Karpas-422 (cell line): Measurements from ENCODE around the gene PSKH1. TPM values are rescaled to one million over a fixed set of nuclear protein-coding genes. Genes with fewer than 3 reads are reported as not detected.

Experiments
- DNase-seq: peaks from one replicate; pipeline ENCODE4 v3.0.0-alpha.2; 2015
- H2AFZ ChIP-seq: fragments of 200-600 bp; sonication (generic); 2 replicates; pipeline ENCODE4 v1.6.1; 2014; ENCODE audit warnings: antibody characterized with exemption, low read length, mixed read lengths
- H3K27ac ChIP-seq: fragments of 200-600 bp; sonication (generic); 2 replicates; pipeline ENCODE4 v1.5.1; 2014; ENCODE audit warnings: mild to moderate bottlenecking, low read length, moderate library complexity
- H3K27me3 ChIP-seq: fragments of 200-600 bp; sonication (generic); 2 replicates; pipeline ENCODE4 v1.6.1; 2014; ENCODE audit warnings: low read length, mixed read lengths
- H3K36me3 ChIP-seq: fragments of 200-600 bp; sonication (generic); 2 replicates; pipeline ENCODE4 v1.6.1; 2014; ENCODE audit warnings: low read length, mixed read lengths; ENCODE audit not compliant: insufficient read depth
- H3K4me1 ChIP-seq: fragments of 200-600 bp; sonication (generic); 2 replicates; pipeline ENCODE4 v1.6.1; 2014; ENCODE audit warnings: mild to moderate bottlenecking, low read length, mixed read lengths
- H3K4me2 ChIP-seq: fragments of 200-600 bp; sonication (generic); 2 replicates; pipeline ENCODE4 v1.6.1; 2014; ENCODE audit warnings: low read length, low read depth, mild to moderate bottlenecking; ENCODE audit not compliant: poor library complexity, severe bottlenecking
- H3K4me3 ChIP-seq: fragments of 200-600 bp; sonication (generic); 2 replicates; pipeline ENCODE4 v1.5.1; 2014; ENCODE audit warnings: mild to moderate bottlenecking, antibody characterized with exemption, low read length, mixed read lengths
- H3K79me2 ChIP-seq: fragments of 200-600 bp; sonication (generic); 2 replicates; pipeline ENCODE4 v1.6.1; 2014; ENCODE audit warnings: mild to moderate bottlenecking, low read length, mixed read lengths
- H3K9ac ChIP-seq: fragments of 200-600 bp; sonication (generic); 2 replicates; pipeline ENCODE4 v1.6.0; 2014; ENCODE audit warnings: low read length
- H3K9me2 ChIP-seq: fragments of 200-600 bp; sonication (generic), shearing (Covaris generic); replicated peaks from 2 replicates; pipeline ENCODE4 v1.6.0; 2014; ENCODE audit warnings: mild to moderate bottlenecking, low read length, moderate library complexity; ENCODE audit not compliant: insufficient read depth
- H3K9me3 ChIP-seq: fragments of 300-700, 200-600 bp; sonication (generic); 2 replicates; pipeline ENCODE4 v1.6.1; 2014; ENCODE audit warnings: low read length, mixed read lengths
- H4K20me1 ChIP-seq: fragments of 200-600 bp; sonication (generic); 2 replicates; pipeline ENCODE4 v1.6.1; 2014; ENCODE audit warnings: mild to moderate bottlenecking, antibody characterized with exemption, low read length, low read depth; ENCODE audit not compliant: insufficient read depth
- total RNA-seq: library from RNA; depleted of rRNA; stranded (reverse); fragments of >200 nt; shearing (Covaris generic); gene quantifications from 2 replicates; pipeline ENCODE4 v1.2.3, GENCODE V29; 2014; ENCODE audit warnings: low replicate concordance

The PSKH1 gene
- total RNA-seq, 1 experiment from 2014 or later: 7.2 TPM

- H3K9me3 ChIP-seq: no peaks in the 10 kb centered on the region
- H3K27ac ChIP-seq: no peak overlapping the region
- no peak for DNase-seq
These were observed 13.1 kb upstream of the PSKH1 start for GRCh38 chr16:67879936-67880335.

GRCh38 chr16:67880584-67880983, 12.5 kb upstream of the PSKH1 start:
- DNase-seq: no peak
- Histone ChIP-seq H2AFZ (no peak overlapping the region), H3K36me3 (peaks cover 21% of the 10 kb centered on the region; the same call in 1 of the 2 replicates), H3K9me2 (no peaks in the 10 kb centered on the region), H3K27me3 (no peaks in the 10 kb centered on the region), H3K27ac (no peak overlapping the region), H3K4me1 (no peaks in the 10 kb centered on the region), H3K4me3 (no peak overlapping the region), H3K79me2 (peaks cover 11% of the 10 kb centered on the region), H3K9me3 (no peaks in the 10 kb centered on the region), H4K20me1 (peaks cover 11% of the 10 kb centered on the region; the same call in 1 of the 2 replicates), H3K9ac (no peak overlapping the region), H3K4me2 (no peak overlapping the region)

More at GRCh38 chr16:67879936-67880335, 13.1 kb upstream of the PSKH1 start:
- Histone ChIP-seq H3K4me3 (no peak overlapping the region), H3K9me2 (no peaks in the 10 kb centered on the region), H3K4me2 (no peak overlapping the region), H3K27me3 (no peaks in the 10 kb centered on the region), H2AFZ (no peak overlapping the region), H3K4me1 (peaks cover 3% of the 10 kb centered on the region; the same call in 1 of the 2 replicates), H3K36me3 (peaks cover 21% of the 10 kb centered on the region; the same call in 1 of the 2 replicates), H3K9ac (no peak overlapping the region), H3K79me2 (peaks cover 18% of the 10 kb centered on the region), H4K20me1 (peaks cover 11% of the 10 kb centered on the region; the same call in 1 of the 2 replicates)

- DNase-seq: no peak
- Histone ChIP-seq H3K27me3 (no peaks in the 10 kb centered on the region), H3K27ac (no peak overlapping the region), H3K4me2 (no peak overlapping the region), H3K4me1 (no peaks in the 10 kb centered on the region), H3K79me2 (peaks cover 2% of the 10 kb centered on the region; the same call in 1 of the 2 replicates), H3K9ac (no peak overlapping the region), H3K4me3 (no peak overlapping the region), H4K20me1 (0 out of 2 replicates have a peak, but pooled peaks cover 4% of the 10 kb centered on the region), H3K9me2 (no peaks in the 10 kb centered on the region), H3K9me3 (no peaks in the 10 kb centered on the region), H2AFZ (no peak overlapping the region), H3K36me3 (peaks cover 14% of the 10 kb centered on the region; the same call in 1 of the 2 replicates)
These were observed 11.4 kb upstream of the PSKH1 start for GRCh38 chr16:67881621-67882161.

DNA sequence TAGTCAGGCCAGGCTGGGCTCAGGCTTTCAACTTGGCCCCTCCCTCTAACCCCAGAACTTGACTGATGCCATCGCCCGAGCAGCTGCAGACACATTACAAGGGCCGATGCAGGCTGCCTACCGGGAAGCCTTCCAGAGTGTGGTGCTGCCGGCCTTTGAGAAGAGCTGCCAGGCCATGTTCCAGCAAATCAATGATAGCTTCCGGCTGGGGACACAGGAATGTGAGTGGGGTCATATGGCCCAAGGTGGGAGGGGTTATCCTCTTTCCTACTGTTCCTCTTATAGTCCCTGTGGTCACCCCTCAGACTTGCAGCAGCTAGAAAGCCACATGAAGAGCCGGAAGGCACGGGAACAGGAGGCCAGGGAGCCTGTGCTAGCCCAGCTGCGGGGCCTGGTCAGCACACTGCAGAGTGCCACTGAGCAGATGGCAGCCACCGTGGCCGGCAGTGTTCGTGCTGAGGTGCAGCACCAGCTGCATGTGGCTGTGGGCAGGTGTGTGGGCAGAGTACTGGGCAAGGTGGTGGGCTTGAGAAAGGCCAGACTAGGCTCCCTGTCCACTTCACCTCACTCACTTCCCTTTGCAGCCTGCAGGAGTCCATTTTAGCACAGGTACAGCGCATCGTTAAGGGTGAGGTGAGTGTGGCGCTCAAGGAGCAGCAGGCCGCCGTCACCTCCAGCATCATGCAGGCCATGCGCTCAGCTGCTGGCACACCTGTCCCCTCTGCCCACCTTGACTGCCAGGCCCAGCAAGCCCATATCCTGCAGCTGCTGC, 10.5 kb upstream of the PSKH1 start:
- H3K36me3 ChIP-seq: peaks cover 6% of the 10 kb centered on the region; the same call in 1 of the 2 replicates
- no peak overlapping the region for H3K4me2 ChIP-seq
- no peak overlapping the region for H3K4me3 ChIP-seq
- DNase-seq: no peak
- no peaks in the 10 kb centered on the region for H3K79me2 ChIP-seq
- H3K27ac ChIP-seq: no peak overlapping the region
- H3K9me2 ChIP-seq: no peaks in the 10 kb centered on the region
- no peak overlapping the region for H3K9ac ChIP-seq
- no peaks in the 10 kb centered on the region for H3K4me1 ChIP-seq
- no peaks in the 10 kb centered on the region for H3K27me3 ChIP-seq
- H4K20me1 ChIP-seq: 0 out of 2 replicates have a peak, but pooled peaks cover 4% of the 10 kb centered on the region
- no peak overlapping the region for H2AFZ ChIP-seq
- H3K9me3 ChIP-seq: no peaks in the 10 kb centered on the region

DNA sequence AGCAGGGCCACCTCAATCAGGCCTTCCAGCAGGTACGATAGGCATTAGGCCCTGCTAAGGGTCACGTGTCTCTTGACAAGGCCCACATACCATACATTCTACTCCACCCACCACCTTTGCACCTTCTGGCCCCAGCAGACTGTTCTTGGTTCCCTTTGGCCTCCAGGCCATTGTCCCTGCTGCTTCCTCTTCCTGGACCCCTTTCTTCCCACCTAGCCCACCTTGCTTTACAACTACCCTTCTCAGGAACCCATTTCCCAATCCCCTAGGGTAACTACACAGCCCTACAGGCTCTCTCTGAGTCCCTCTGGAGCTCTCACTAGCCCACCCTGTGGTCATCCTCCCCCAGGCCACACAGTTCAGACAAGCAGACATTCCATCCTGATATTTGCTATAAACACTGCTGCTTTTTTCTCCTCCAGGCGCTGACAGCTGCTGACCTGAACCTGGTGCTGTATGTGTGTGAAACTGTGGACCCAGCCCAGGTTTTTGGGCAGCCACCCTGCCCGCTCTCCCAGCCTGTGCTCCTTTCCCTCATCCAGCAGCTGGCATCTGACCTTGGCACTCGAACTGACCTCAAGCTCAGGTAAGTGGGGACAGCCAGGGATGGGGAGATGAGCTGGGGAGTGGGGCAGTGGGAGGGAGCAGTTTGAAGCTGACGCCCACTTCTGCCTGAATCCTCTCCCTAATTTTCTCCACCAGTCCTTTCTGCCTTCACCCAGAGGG, 9.7 kb upstream of the PSKH1 start:
- H3K9me2 ChIP-seq: no peaks in the 10 kb centered on the region
- H3K27me3 ChIP-seq: no peaks in the 10 kb centered on the region
- H3K9ac ChIP-seq: no peak overlapping the region
- DNase-seq: no peak
- H3K4me3 ChIP-seq: no peak overlapping the region
- no peaks in the 10 kb centered on the region for H3K79me2 ChIP-seq
- H3K36me3 ChIP-seq: peaks cover 5% of the 10 kb centered on the region; the same call in 1 of the 2 replicates
- H3K9me3 ChIP-seq: no peaks in the 10 kb centered on the region
- H3K27ac ChIP-seq: no peak overlapping the region
- no peak overlapping the region for H3K4me2 ChIP-seq
- no peak overlapping the region for H2AFZ ChIP-seq
- 0 out of 2 replicates have a peak, but pooled peaks cover 4% of the 10 kb centered on the region for H4K20me1 ChIP-seq
- no peaks in the 10 kb centered on the region for H3K4me1 ChIP-seq

DNA sequence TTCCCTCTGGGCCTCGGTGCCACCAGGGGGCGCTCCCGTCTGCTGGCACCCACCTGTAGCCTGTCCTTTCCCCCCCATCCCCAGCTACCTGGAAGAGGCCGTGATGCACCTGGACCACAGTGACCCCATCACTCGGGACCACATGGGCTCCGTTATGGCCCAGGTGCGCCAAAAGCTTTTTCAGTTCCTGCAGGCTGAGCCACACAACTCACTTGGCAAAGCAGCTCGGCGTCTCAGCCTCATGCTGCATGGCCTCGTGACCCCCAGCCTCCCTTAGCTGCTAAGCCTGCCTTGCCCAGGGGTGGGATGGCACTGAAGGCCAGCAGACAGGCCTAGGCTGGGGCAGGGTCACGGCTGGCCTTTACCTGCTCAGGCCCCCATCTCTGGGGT, 9.2 kb upstream of the PSKH1 start:
- no peak overlapping the region for H3K4me3 ChIP-seq
- no peaks in the 10 kb centered on the region for H3K27me3 ChIP-seq
- peak; percentile 83 for DNase-seq
- no peak overlapping the region for H3K9ac ChIP-seq
- H3K27ac ChIP-seq: no peak overlapping the region
- no peak overlapping the region for H3K4me2 ChIP-seq
- no peak overlapping the region for H2AFZ ChIP-seq
- H4K20me1 ChIP-seq: 0 out of 2 replicates have a peak, but pooled peaks cover 4% of the 10 kb centered on the region
- H3K36me3 ChIP-seq: peaks cover 5% of the 10 kb centered on the region; the same call in 1 of the 2 replicates
- no peaks in the 10 kb centered on the region for H3K79me2 ChIP-seq
- H3K9me2 ChIP-seq: no peaks in the 10 kb centered on the region
- H3K4me1 ChIP-seq: no peaks in the 10 kb centered on the region
- no peaks in the 10 kb centered on the region for H3K9me3 ChIP-seq

- H3K9ac ChIP-seq: no peak within 1 kb of the TSS
- H3K4me2 ChIP-seq: no peak within 1 kb of the TSS
- no peaks in the 10 kb centered on the region for H3K79me2 ChIP-seq
- H4K20me1 ChIP-seq: 0 out of 2 replicates have a peak, but pooled peaks cover 4% of the 10 kb centered on the region
- H3K9me2 ChIP-seq: no peaks in the 10 kb centered on the region
- DNase-seq: no peak
- no peaks in the 10 kb centered on the region for H3K27me3 ChIP-seq
- H3K4me3 ChIP-seq: no peak within 1 kb of the TSS
- H3K4me1 ChIP-seq: no peaks in the 10 kb centered on the region
- no peak within 1 kb of the TSS for H3K27ac ChIP-seq
- no peak within 1 kb of the TSS for H2AFZ ChIP-seq
- no peaks in the 10 kb centered on the region for H3K9me3 ChIP-seq
- H3K36me3 ChIP-seq: peaks cover 5% of the 10 kb centered on the region; the same call in 1 of the 2 replicates
These were observed 8.4 kb upstream of the PSKH1 start, which contains the start of gene NRN1L for GRCh38 chr16:67884684-67885083. Gene NRN1L (plus strand): TSS chr16:67884885. CDS start chr16:67884904, 19 bp downstream.

DNA sequence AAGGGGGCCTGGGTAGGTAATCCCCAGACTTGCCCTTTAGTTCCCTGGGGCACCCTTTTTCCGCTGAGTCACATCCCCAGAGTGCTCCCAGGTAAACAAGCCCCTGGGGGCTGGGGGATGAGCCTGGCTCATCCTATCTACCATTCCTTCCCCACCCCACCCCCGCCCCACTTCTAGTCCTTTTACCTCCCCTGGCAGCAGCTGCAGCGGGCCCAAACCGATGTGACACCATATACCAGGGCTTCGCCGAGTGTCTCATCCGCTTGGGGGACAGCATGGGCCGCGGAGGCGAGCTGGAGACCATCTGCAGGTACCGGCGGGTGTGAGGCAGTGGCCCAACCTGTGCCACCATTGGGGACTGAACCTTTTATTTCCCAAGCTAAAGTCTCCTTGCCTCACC, 7.5 kb upstream of the PSKH1 start:
- no peaks in the 10 kb centered on the region for H3K79me2 ChIP-seq
- H3K9ac ChIP-seq: no peak overlapping the region
- H4K20me1 ChIP-seq: 0 out of 2 replicates have a peak, but pooled peaks cover 4% of the 10 kb centered on the region
- no peak overlapping the region for H2AFZ ChIP-seq
- no peak for DNase-seq
- H3K4me3 ChIP-seq: no peak overlapping the region
- H3K27me3 ChIP-seq: no peaks in the 10 kb centered on the region
- H3K9me2 ChIP-seq: no peaks in the 10 kb centered on the region
- no peak overlapping the region for H3K4me2 ChIP-seq
- H3K36me3 ChIP-seq: peaks cover 5% of the 10 kb centered on the region; the same call in 1 of the 2 replicates
- no peak overlapping the region for H3K27ac ChIP-seq
- H3K9me3 ChIP-seq: no peaks in the 10 kb centered on the region
- no peaks in the 10 kb centered on the region for H3K4me1 ChIP-seq
